ENCODE data around the gene SPEG. TPM values are rescaled to one million over a fixed set of nuclear protein-coding genes. Genes with fewer than 3 reads are reported as not detected.

Gene SPEG
- total RNA-seq, 1 donor from 2014 or later: 0.07 TPM

DNA sequence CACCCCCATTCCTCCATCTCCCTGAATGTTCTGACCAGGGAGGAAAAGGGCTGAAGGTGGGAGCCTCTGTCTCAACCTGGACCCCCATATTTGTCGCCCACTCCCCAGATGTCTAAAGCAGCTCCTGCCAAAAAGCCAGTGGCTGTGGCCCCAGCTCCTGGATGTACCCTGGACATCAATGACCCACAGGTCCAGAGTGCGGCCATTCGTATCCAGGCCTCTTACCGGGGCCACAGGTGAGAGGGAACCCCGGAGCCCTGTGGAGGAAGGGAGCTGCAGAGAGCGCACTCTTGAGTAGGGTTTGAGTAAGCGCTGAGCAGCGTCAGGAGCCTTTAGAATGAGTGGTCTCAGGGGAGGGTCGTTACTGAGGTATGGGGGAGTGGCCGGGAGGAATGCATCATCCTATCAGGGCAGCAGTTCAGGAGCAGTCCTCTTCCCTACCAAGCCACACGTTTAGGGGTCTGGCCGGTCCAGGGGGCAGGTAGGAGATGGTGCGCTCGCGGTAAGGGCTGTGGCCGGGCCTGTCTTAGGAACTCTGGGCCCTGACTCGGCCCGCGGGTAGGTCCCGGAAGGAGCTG lies 61.7 kb downstream of the SPEG start:
- Mint-ChIP-seq H3K36me3 (ENCODE audit: low read depth) (peaks cover 3% of the 10 kb centered on the region), H3K4me1 (peaks cover 26% of the 10 kb centered on the region), H3K27ac (peak overlapping the region; percentile 8), H3K27me3 (peaks cover 43% of the 10 kb centered on the region), H3K9me3 (no peaks in the 10 kb centered on the region), H3K4me3 (peak overlapping the region; percentile 97)
- intact Hi-C loops (cut with micrococcal nuclease): loop anchor here (5.0 to 10.0 kb wide), 2 partner anchors 512 to 599 kb away; partner anchors contain the start of gene FEV
- no peak for DNase-seq

DNA sequence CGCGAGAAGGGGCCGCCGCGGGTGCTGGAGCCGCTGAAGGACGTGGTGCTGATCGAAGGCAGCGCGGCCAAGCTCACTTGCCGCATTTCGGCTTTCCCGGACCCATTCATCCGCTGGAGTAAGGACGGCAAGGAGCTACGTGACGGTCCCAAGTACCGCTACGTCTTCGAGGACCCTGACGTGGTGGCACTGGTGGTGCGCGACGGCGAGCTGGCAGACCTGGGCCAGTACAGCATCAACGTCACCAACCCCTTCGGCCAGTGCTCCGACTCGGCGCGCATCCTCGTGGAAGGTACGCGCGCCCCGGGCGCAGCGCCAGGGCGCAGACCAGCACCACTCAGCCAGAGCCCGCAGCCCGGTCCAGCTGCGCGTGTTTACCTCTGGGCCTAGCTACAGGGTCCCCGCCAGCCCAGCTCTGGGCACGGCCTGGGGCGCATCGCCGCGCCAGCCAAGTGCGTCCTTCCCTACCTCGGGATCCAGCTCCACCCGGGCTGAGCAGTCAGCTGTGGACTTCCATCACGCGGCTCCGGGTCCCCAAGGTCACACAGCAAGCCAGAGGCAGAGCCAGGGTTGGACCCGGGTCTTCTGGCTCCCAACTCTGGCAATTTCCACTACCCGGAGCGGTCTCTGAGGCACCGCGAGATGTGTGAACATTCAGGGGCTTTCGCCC lies 62.3 kb downstream of the SPEG start:
- Mint-ChIP-seq H3K36me3 (ENCODE audit: low read depth) (peaks cover 3% of the 10 kb centered on the region), H3K4me1 (peaks cover 26% of the 10 kb centered on the region), H3K27ac (no peak overlapping the region), H3K4me3 (peak overlapping the region; percentile 97), H3K27me3 (peaks cover 43% of the 10 kb centered on the region), H3K9me3 (no peaks in the 10 kb centered on the region)
- DNase-seq: peak; percentile 68
- intact Hi-C loops (cut with micrococcal nuclease): loop anchor here (5.0 to 10.0 kb wide), 2 partner anchors 512 to 600 kb away; partner anchors contain the start of gene FEV

DNA sequence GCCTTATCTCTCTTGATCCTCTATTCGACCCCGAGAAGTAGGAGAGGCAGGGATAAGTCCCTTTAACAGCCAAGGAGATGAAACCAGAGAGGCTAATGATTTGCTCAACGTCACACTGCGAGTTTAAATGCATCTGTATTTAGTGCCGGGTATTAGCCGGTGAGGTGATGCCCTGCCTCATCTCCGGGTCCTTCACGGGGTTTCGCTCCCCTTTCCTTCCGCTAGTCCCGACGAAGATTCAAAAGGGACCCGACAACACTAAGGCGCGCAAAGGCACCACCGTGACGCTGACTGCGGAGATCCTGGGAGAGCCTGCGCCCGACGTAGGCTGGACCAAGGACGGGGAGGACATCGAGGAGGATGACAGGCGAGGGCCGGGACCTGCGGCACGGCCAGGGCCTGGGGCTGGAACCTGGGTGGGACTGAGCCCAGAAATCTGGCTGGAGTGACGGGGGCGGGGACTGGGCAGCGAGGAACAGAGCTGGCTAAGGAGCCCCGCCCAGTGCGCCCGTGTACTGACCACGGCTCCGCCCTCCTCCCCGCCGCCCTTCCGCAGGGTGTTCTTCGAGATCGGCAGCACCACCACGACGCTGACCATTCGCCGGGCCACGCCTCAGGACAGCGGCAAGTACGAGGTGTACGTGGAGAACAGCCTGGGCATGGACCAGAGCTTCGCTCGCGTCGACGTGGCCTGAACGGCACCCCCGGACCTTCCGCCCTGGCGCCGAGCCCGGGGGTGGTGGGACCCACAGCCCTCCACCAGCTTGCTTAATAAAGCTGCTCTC lies 63.0 kb downstream of the SPEG start:
- Mint-ChIP-seq H3K9me3 (no peaks in the 10 kb centered on the region), H3K36me3 (ENCODE audit: low read depth) (peaks cover 3% of the 10 kb centered on the region), H3K4me3 (peak overlapping the region; percentile 97), H3K4me1 (peaks cover 26% of the 10 kb centered on the region), H3K27ac (no peak overlapping the region), H3K27me3 (peaks cover 43% of the 10 kb centered on the region)
- peak; percentile 85 for DNase-seq
- intact Hi-C loops (cut with micrococcal nuclease): loop anchor here (1.0 to 10.0 kb wide), 8 partner anchors 33 to 600 kb away; partner anchors contain the start of genes CHPF, DNAJB2, FEV and STK11IP

DNA sequence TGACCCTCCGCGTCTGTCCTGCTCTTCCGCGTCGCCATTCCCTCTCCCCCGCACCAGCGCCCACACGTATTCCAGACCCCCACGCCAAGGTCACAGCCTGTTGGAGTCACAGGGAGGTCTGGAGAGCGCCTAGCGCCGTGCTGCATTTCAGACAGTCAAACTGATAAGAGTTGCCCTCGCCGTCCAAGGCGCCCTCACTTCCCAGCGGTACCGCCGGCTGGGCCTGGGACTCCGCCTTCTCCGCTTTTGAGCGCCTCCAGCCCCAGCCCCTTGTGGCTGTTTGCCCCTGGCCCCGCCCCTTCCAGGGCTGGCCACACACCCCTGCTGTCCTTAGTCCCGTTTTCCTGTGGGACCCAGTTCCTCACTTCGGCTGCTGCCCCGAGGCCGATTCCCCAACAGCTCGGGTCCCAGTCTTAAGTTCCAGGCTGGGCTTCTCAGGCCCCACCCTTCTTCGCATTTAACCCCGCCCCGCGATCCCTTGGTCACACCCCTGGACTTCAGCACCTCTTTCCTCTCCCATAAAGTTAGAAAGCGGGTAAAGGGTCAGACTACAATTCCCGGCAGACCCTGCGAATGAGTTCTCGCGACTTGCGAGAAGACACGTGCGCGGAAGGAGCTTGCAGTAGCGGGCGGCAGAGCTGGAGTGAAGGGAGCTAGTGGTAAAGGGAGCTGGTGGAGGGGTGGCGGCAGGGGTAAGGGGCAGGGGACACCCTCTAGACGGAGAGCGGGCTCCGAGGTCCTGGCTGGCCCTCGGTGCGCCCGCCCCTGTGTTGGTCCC lies 63.8 kb downstream of the SPEG start, which contains the start of gene GMPPA:
GMPPA (plus strand) TSS at position 612 of the 778 bp plus-strand sequence. CDS start 1,085 bp downstream, outside the sequence.
- peaks cover 3% of the 10 kb centered on the region for H3K36me3 Mint-ChIP-seq (ENCODE audit: low read depth)
- peak; percentile 99 for DNase-seq
- H3K4me3 Mint-ChIP-seq: peak within 1 kb of the TSS; percentile 97
- H3K27ac Mint-ChIP-seq: peak within 1 kb of the TSS; percentile 83
- no peaks in the 10 kb centered on the region for H3K9me3 Mint-ChIP-seq
- intact Hi-C loops (cut with micrococcal nuclease): loop anchor here (1.0 to 10.0 kb wide), 8 partner anchors 32 to 601 kb away; partner anchors contain the start of genes CHPF, DNAJB2, FEV and STK11IP
- H3K4me1 Mint-ChIP-seq: peaks cover 26% of the 10 kb centered on the region
- peaks cover 39% of the 10 kb centered on the region for H3K27me3 Mint-ChIP-seq

DNA sequence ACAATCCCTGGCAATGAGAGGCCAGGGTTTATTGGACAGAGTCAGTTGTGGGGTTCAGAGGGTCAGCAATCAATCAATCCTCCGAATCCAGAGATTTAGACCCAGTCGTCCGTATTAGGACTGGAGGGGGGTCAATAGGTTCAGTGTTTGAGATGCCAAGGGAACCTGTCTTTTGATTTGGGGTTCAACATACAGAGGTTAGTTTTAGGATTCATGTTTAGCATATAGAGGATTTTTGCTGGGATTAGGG lies 64.3 kb downstream of the SPEG start:
- intact Hi-C loops (cut with micrococcal nuclease): loop anchor here (2.0 to 10.0 kb wide), 3 partner anchors 220 to 602 kb away; partner anchors contain the start of genes DNAJB2 and FEV
- Mint-ChIP-seq H3K27me3 (peaks cover 35% of the 10 kb centered on the region), H3K36me3 (ENCODE audit: low read depth) (peaks cover 3% of the 10 kb centered on the region), H3K4me3 (peak overlapping the region; percentile 97), H3K4me1 (peaks cover 26% of the 10 kb centered on the region), H3K9me3 (no peaks in the 10 kb centered on the region), H3K27ac (peak overlapping the region; percentile 83)
- no peak for DNase-seq

DNA sequence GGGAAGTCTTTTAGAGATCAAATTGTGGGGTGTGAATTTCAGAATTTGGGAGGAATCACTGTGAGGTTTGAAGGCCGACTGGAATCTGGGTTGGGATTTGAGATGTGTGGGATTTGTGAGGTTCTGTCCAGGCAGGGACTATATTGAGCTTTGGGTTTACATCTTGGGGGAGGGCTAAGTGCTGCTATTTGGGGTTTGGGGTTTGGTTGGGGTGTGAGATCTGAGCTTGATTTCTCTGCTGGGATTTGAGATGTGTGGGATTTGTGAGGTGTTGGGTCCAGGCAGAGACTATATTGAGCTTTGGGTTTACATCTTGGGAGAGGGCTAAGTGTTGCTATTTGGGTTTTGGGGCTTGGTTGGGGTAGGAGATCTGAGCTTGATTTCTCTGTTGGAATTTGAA lies 64.9 kb downstream of the SPEG start:
- no peaks in the 10 kb centered on the region for H3K9me3 Mint-ChIP-seq
- H3K4me3 Mint-ChIP-seq: peak overlapping the region; percentile 97
- H3K27ac Mint-ChIP-seq: peak overlapping the region; percentile 83
- peaks cover 30% of the 10 kb centered on the region for H3K27me3 Mint-ChIP-seq
- peaks cover 8% of the 10 kb centered on the region for H3K36me3 Mint-ChIP-seq (ENCODE audit: low read depth)
- no peak for DNase-seq
- peaks cover 27% of the 10 kb centered on the region for H3K4me1 Mint-ChIP-seq
- intact Hi-C loops (cut with micrococcal nuclease): loop anchor here (2.0 to 10.0 kb wide), 3 partner anchors 221 to 602 kb away; partner anchors contain the start of genes DNAJB2 and FEV

DNA sequence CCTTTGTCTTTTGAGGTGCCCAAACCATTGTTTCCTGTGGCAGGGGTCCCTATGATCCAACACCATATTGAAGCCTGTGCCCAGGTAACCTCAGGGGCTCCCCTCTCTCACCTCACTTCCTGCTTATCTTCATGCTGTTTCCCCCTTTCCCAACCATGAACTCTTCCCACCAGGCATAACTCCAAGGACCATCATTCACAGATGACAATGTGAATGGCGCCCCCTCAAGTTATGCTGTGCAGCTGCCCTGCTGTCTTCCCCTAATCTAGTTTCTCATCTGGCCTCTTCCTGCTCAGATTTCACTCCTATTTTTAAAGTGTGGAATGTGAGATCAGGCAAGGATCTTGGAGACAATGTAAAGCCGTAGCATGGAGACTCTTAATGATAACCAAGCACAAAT lies 65.5 kb downstream of the SPEG start:
- intact Hi-C loops (cut with micrococcal nuclease): no loop called here
- Mint-ChIP-seq H3K27ac (peak overlapping the region; percentile 66), H3K36me3 (ENCODE audit: low read depth) (peaks cover 10% of the 10 kb centered on the region), H3K4me1 (peaks cover 29% of the 10 kb centered on the region), H3K9me3 (no peaks in the 10 kb centered on the region), H3K27me3 (peaks cover 24% of the 10 kb centered on the region), H3K4me3 (peak overlapping the region; percentile 97)
- DNase-seq: no peak

DNA sequence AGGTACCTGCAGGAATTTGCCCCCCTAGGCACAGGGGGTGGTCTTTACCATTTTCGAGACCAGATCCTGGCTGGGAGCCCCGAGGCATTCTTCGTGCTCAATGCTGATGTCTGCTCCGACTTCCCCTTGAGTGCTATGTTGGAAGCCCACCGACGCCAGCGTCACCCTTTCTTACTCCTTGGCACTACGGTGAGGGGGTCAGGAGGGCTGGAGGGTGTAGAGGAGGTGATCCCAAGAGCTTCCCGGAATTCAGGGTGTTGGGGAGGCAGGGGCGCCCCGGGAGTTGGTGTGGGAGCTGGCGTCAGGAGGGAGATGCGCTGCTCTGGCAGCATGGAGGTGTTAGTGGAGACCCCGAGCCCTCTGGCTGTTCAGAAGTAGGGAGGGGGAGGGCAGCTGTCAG lies 67.2 kb downstream of the SPEG start:
- Mint-ChIP-seq H3K36me3 (ENCODE audit: low read depth) (peaks cover 18% of the 10 kb centered on the region), H3K27ac (no peak overlapping the region), H3K27me3 (peaks cover 11% of the 10 kb centered on the region), H3K4me1 (peaks cover 29% of the 10 kb centered on the region), H3K4me3 (no peak overlapping the region), H3K9me3 (no peaks in the 10 kb centered on the region)
- no peak for DNase-seq
- intact Hi-C loops (cut with micrococcal nuclease): no loop called here

DNA sequence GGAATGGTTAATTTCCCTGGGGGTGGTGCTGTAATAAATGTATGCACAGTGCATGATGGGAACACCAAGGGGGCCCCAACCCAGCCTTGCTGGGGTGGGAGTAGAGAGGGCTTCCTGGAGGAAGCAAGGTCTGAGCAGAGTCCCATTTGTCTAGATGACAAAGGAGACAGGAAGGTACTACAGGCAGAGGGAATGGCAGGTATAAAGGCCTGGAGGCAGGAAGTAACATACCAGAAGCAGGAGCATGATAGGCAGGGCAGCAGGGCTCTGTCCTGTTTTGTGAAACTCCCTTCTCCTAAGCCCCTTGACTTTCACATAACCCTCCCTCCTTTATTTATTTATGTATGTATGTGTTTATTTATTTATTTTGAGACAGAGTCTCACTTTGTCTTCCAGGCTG lies 68.0 kb downstream of the SPEG start:
- Mint-ChIP-seq H3K36me3 (ENCODE audit: low read depth) (peaks cover 18% of the 10 kb centered on the region), H3K27me3 (peaks cover 6% of the 10 kb centered on the region), H3K9me3 (no peaks in the 10 kb centered on the region), H3K27ac (no peak overlapping the region), H3K4me3 (no peak overlapping the region), H3K4me1 (peaks cover 25% of the 10 kb centered on the region)
- intact Hi-C loops (cut with micrococcal nuclease): no loop called here
- DNase-seq: no peak

DNA sequence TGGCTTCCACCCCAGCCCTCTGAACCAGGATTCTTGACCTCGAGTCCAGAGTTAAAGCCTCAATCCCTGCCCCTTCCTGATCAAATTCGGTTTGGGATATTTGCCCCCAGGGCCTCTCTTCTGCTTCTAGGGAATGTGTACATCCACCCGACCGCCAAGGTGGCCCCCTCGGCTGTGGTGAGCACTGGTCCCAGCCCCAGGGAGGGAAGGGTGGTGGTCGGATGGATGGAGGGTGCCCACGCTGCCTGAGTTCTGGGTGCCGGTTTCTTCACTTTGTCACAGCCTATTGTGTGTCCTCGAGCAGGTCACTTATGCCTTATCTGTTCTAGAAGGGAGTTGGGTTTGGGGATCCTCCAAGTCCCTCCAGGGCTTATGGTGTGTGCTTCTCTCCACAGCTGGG lies 70.9 kb downstream of the SPEG start:
- Mint-ChIP-seq H3K4me1 (peaks cover 13% of the 10 kb centered on the region), H3K9me3 (no peaks in the 10 kb centered on the region), H3K4me3 (no peak overlapping the region), H3K36me3 (ENCODE audit: low read depth) (peaks cover 15% of the 10 kb centered on the region), H3K27me3 (peaks cover 13% of the 10 kb centered on the region), H3K27ac (no peak overlapping the region)
- intact Hi-C loops (cut with micrococcal nuclease): no loop called here
- no peak for DNase-seq

DNA sequence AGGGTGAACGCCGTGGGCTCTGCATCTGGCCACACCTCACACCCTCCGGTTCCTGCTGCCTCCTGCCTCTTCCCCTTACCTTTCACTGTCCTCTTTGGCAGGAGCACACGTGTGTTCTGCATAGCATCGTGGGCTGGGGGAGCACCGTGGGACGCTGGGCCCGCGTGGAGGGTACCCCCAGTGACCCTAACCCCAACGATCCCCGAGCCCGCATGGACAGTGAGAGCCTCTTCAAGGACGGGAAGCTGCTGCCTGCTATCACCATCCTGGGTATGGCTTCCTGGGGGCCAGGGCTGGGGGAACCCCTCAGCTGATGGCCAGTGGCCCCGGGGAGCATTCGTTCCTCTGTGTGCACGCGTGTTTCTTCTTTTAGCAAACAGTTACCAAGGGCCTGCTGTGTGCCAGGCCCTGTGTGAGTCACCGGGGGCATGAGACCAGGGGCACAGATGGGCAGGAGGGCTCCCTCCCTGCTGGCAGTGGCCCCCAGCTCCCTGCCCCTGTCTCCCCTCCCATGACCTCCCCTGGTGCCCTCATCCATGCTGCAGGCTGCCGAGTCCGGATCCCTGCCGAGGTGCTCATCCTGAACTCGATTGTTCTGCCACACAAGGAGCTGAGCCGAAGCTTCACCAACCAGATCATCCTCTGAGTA lies 71.6 kb downstream of the SPEG start:
- no peak overlapping the region for H3K27ac Mint-ChIP-seq
- H3K27me3 Mint-ChIP-seq: peaks cover 20% of the 10 kb centered on the region
- H3K36me3 Mint-ChIP-seq (ENCODE audit: low read depth): peaks cover 15% of the 10 kb centered on the region
- H3K4me1 Mint-ChIP-seq: peaks cover 13% of the 10 kb centered on the region
- no peaks in the 10 kb centered on the region for H3K9me3 Mint-ChIP-seq
- H3K4me3 Mint-ChIP-seq: no peak overlapping the region
- DNase-seq: no peak
- intact Hi-C loops (cut with micrococcal nuclease): no loop called here

DNA sequence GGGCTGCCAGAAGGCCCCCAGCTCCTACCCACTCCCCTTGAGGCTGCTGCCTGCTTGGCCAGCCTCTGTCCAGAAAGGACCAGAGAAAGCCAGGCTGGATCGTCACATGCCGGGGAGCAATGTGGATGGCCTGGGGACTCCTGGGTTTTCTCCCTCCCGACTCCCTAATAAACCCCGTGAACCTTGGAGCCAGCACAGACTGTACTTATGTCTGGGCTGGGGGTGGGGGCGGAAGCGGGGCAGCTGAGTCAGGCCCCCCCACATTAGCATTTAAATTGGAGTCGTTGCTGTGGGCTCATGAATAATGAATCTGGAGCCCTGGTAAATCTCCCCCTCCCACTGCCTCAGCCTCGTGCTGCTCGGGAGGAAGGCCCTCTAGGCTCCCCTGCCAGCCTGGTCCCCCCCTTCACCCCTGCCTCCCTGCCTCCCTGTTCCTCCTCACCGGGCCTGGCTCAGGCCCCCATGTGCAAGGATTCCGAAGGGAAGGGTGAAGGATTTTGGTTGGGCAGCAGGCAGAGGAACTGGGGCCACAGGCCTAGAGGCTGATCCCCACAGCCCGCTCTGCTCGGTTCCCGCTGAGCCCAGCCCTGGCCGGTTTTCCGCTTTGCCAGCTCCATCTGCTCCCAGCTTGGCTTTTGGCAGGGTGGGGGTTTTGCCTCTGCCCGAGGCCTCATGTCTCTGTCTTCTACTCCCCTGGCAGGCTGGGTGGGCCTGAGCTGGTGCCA lies 72.3 kb downstream of the SPEG start:
- H3K36me3 Mint-ChIP-seq (ENCODE audit: low read depth): peaks cover 15% of the 10 kb centered on the region
- peaks cover 13% of the 10 kb centered on the region for H3K4me1 Mint-ChIP-seq
- intact Hi-C loops (cut with micrococcal nuclease): no loop called here
- H3K9me3 Mint-ChIP-seq: no peaks in the 10 kb centered on the region
- DNase-seq: no peak
- no peak overlapping the region for H3K4me3 Mint-ChIP-seq
- no peak overlapping the region for H3K27ac Mint-ChIP-seq
- peaks cover 25% of the 10 kb centered on the region for H3K27me3 Mint-ChIP-seq
